ENCODE results near the gene PSME4. TPM values are rescaled to one million over a fixed set of nuclear protein-coding genes. Genes with fewer than 3 reads are reported as not detected.

PSME4 gene
- total and polyA plus RNA-seq, 10 of the 15 experiments (the other 5 are each of a cell fraction or from before 2014, with no cell fraction given), result 11.1 to 56.2 (median 32.1) TPM

DNA sequence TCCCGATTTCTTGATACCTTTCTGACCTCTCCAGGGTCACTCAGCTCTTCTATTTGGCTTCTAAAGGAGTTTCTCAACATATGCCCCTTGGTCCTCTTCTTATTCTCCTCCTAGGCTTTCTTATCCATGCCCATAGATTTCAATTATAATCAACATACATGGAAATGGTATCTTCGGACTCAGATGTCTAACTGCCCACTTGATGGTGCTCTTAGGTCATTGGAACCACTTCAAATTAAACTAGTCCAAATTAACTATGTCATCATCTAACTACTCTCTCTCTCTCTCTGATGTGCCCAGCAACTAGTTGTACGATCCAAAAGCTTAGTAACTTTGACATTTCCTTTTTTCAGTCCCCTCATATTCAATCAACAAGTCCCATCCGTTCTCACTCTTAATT is 67.8 kb downstream of the PSME4 start:
- Histone ChIP-seq H3K9ac (ENCODE audit: control insufficient read depth, insufficient read depth, low read length) (no peak overlapping the region), H4K20me1 (ENCODE audit: control insufficient read depth, insufficient read depth) (no peaks in the 10 kb centered on the region), H3K4me3 (no peak overlapping the region), H3K79me2 (ENCODE audit: control insufficient read depth, insufficient read depth, low read length) (no peaks in the 10 kb centered on the region), H3K4me2 (ENCODE audit: control insufficient read depth, insufficient read depth) (no peak overlapping the region), H3K27ac (ENCODE audit: control insufficient read depth, insufficient read depth) (no peak overlapping the region), H2AFZ (ENCODE audit: control insufficient read depth, low read depth, low read length) (no peak overlapping the region), H3K4me1 (ENCODE audit: control insufficient read depth, insufficient read depth, low read length) (no peaks in the 10 kb centered on the region), H3K9me3 (replicated peaks; ENCODE audit: control insufficient read depth, insufficient read depth, low read length) (no peaks in the 10 kb centered on the region), H3K27me3 (replicated peaks in 1 of 2; ENCODE audit: control insufficient read depth in 2 of 2, insufficient read depth in 2 of 2, low read length in 1 of 2) (no peaks in the 10 kb centered on the region), H3K36me3 (ENCODE audit: control insufficient read depth in 2 of 2, insufficient read depth in 2 of 2, low read length in 1 of 2) (peaks cover 2 to 25% of the 10 kb centered on the region in 2 experiments)
- ATAC-seq (no peak), DNase-seq (ENCODE audit: low read depth, low spot score) (no peak), FAIRE-seq (no peak)
- ChIA-PET CTCF (interaction anchor here (1.2 kb wide), 1 partner anchor 201 kb away, joined by 3 read pairs; no protein-coding TSS in a partner anchor), POLR2A (interaction anchor here (0.6 kb wide), 1 partner anchor 47 kb away, joined by 5 read pairs; no protein-coding TSS in a partner anchor), SMC1A (ENCODE audit: uncharacterized antibody, unreplicated experiment) (no interaction called here), RAD21 (ENCODE audit: unreplicated experiment) (no interaction called here)
- BruUV-seq (replicated peaks), result TSS peak; percentile 27
- intact Hi-C loops (cut with micrococcal nuclease; ENCODE audit: unreplicated experiment) (no loop called here), in situ Hi-C loops (cut with MboI) (no loop called here)
- 95% methylated on average over 4 of the region's 4 CpGs for WGBS (ENCODE audit: insufficient coverage, insufficient replicate concordance, low lambda C conversion rate, missing lambda C conversion rate)
- TF ChIP-seq ZZZ3 (IDR thresholded peaks at IDR 0.05; ENCODE audit: control insufficient read depth, insufficient read length, low read depth), result no peak
- TF ChIP-seq, protein P1, sequence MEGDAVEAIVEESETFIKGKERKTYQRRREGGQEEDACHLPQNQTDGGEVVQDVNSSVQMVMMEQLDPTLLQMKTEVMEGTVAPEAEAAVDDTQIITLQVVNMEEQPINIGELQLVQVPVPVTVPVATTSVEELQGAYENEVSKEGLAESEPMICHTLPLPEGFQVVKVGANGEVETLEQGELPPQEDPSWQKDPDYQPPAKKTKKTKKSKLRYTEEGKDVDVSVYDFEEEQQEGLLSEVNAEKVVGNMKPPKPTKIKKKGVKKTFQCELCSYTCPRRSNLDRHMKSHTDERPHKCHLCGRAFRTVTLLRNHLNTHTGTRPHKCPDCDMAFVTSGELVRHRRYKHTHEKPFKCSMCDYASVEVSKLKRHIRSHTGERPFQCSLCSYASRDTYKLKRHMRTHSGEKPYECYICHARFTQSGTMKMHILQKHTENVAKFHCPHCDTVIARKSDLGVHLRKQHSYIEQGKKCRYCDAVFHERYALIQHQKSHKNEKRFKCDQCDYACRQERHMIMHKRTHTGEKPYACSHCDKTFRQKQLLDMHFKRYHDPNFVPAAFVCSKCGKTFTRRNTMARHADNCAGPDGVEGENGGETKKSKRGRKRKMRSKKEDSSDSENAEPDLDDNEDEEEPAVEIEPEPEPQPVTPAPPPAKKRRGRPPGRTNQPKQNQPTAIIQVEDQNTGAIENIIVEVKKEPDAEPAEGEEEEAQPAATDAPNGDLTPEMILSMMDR (IDR thresholded peaks at IDR 0.05 in 2 of 3, conservative IDR thresholded peaks at IDR 0.05 in 1 of 3; ENCODE audit: control insufficient read depth in 2 of 3, extremely low read depth in 1 of 3, insufficient read depth in 1 of 3, low read depth in 3 of 3, low read length in 3 of 3), result 0 out of 6 replicates have a peak, but pooled peaks of 1 of the 3 experiments have one; percentile 1

DNA sequence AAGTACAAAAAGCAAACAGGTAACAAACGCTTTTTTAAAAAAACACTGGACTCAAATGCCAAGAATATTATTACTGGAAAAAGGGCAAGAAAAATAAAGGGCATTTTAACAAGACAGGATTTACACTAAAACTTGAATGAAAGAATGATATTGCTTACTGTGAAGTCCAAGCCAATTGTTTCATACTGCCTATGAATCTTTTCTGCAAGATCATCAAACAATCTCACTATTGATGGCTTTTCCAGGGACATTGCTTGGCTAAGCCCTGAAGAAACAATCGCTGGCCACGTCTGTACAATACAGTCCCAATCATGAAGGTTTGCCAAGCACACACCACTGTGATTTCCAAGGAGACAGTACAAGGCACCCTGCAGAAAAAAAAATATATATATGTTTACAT is 69.6 kb downstream of the PSME4 start:
- H3K4me3 ChIP-seq, result no peak overlapping the region
- intact Hi-C loops (cut with micrococcal nuclease; ENCODE audit: unreplicated experiment), result no loop called here
- RAD21 ChIA-PET (ENCODE audit: unreplicated experiment), result no interaction called here
- no peak for DNase-seq (ENCODE audit: low read depth, low spot score)
- POLR2A ChIA-PET, result no interaction called here
- H3K27ac ChIP-seq (ENCODE audit: control insufficient read depth, insufficient read depth), result no peak overlapping the region
- CTCF ChIA-PET, result no interaction called here
- no peaks in the 10 kb centered on the region for H3K9me3 ChIP-seq (replicated peaks; ENCODE audit: control insufficient read depth, insufficient read depth, low read length)
- WGBS (ENCODE audit: insufficient coverage, insufficient replicate concordance, low lambda C conversion rate, missing lambda C conversion rate), result 96% methylated on average over 3 of the region's 3 CpGs
- no TSS peak for BruUV-seq (replicated peaks)
- H3K36me3 ChIP-seq (ENCODE audit: control insufficient read depth in 2 of 2, insufficient read depth in 2 of 2, low read length in 1 of 2), result peaks cover 2 to 21% of the 10 kb centered on the region in 2 experiments
- no peak overlapping the region for H3K9ac ChIP-seq (ENCODE audit: control insufficient read depth, insufficient read depth, low read length)
- no peak for ATAC-seq
- H2AFZ ChIP-seq (ENCODE audit: control insufficient read depth, low read depth, low read length), result no peak overlapping the region
- in situ Hi-C loops (cut with MboI), result no loop called here
- H3K27me3 ChIP-seq (replicated peaks in 1 of 2; ENCODE audit: control insufficient read depth in 2 of 2, insufficient read depth in 2 of 2, low read length in 1 of 2), result no peaks in the 10 kb centered on the region
- H3K79me2 ChIP-seq (ENCODE audit: control insufficient read depth, insufficient read depth, low read length), result no peaks in the 10 kb centered on the region
- no peaks in the 10 kb centered on the region for H4K20me1 ChIP-seq (ENCODE audit: control insufficient read depth, insufficient read depth)
- TF ChIP-seq PAX5 (IDR thresholded peaks at IDR 0.05; ENCODE audit: borderline replicate concordance, low read depth, low read length) (no peak), TARDBP (IDR thresholded peaks at IDR 0.05; ENCODE audit: borderline replicate concordance) (no peak), NR2F1 (conservative IDR thresholded peaks at IDR 0.05) (no peak), POU2F2 (IDR thresholded peaks at IDR 0.05; ENCODE audit: borderline replicate concordance, low read depth, low read length) (no peak), HDAC6 (IDR thresholded peaks at IDR 0.05; ENCODE audit: unreplicated experiment) (no peak), RUNX3 (IDR thresholded peaks at IDR 0.05; ENCODE audit: low read length) (no peak), RAD21 (IDR thresholded peaks at IDR 0.05; ENCODE audit: insufficient read depth, low read depth, low read length) (no peak)
- TF ChIP-seq, protein P2, sequence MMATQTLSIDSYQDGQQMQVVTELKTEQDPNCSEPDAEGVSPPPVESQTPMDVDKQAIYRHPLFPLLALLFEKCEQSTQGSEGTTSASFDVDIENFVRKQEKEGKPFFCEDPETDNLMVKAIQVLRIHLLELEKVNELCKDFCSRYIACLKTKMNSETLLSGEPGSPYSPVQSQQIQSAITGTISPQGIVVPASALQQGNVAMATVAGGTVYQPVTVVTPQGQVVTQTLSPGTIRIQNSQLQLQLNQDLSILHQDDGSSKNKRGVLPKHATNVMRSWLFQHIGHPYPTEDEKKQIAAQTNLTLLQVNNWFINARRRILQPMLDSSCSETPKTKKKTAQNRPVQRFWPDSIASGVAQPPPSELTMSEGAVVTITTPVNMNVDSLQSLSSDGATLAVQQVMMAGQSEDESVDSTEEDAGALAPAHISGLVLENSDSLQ (IDR thresholded peaks at IDR 0.05), result no peak
- no peak for FAIRE-seq
- no peaks in the 10 kb centered on the region for H3K4me1 ChIP-seq (ENCODE audit: control insufficient read depth, insufficient read depth, low read length)
- H3K4me2 ChIP-seq (ENCODE audit: control insufficient read depth, insufficient read depth), result no peak overlapping the region
- SMC1A ChIA-PET (ENCODE audit: uncharacterized antibody, unreplicated experiment), result no interaction called here

All from GM12878 (cell line).